GM23338 (cell line): Measurements from ENCODE around the gene COMMD8. TPM values are rescaled to one million over a fixed set of nuclear protein-coding genes. Genes with fewer than 3 reads are reported as not detected.
A peak's percentile ranks its signal among the peaks of the same experiment; 100 is the strongest.

Experiments used
- ATAC-seq: fragments of 200-7000 bp; cut with Tn5 transposase; 3 replicates; pipeline ENCODE4 v1.9.1; 2020
- DNase-seq: peaks from one replicate; pipeline ENCODE4 v3.0.0-alpha.2; 2015; ENCODE audit warnings: low spot score
- H2AFZ ChIP-seq: fragments of 200-600 bp; sonication (generic); 2 replicates; pipeline ENCODE4 v1.8.0; 2016; ENCODE audit warnings: antibody characterized with exemption, mild to moderate bottlenecking, moderate library complexity
- H3F3A ChIP-seq: fragments of 200-600 bp; sonication (generic); replicated peaks from 2 replicates; pipeline ENCODE4 v1.8.0; 2017; ENCODE audit warnings: antibody characterized with exemption, mixed run types, low read depth
- H3K27ac ChIP-seq: fragments of 200-600 bp; sonication (generic); 2 replicates; pipeline ENCODE4 v1.6.1; 2016; ENCODE audit warnings: low read depth
- H3K27me3 ChIP-seq: fragments of 200-600 bp; sonication (generic); 2 replicates; pipeline ENCODE4 v1.8.0; 2016; ENCODE audit warnings: mild to moderate bottlenecking, mixed run types, moderate library complexity; ENCODE audit not compliant: insufficient read depth
- H3K36me3 ChIP-seq: fragments of 200-600 bp; sonication (generic); 2 replicates; pipeline ENCODE4 v1.8.0; 2016; ENCODE audit warnings: mild to moderate bottlenecking; ENCODE audit not compliant: insufficient read depth
- H3K4me1 ChIP-seq: fragments of 200-600 bp; sonication (generic); 2 replicates; pipeline ENCODE4 v1.8.0; 2016; ENCODE audit warnings: mild to moderate bottlenecking, moderate library complexity; ENCODE audit not compliant: insufficient read depth
- H3K4me2 ChIP-seq: fragments of 200-600 bp; sonication (generic); 2 replicates; pipeline ENCODE4 v1.7.1; 2017; ENCODE audit warnings: mixed run types
- H3K4me3 ChIP-seq: fragments of 200-600 bp; sonication (generic); 2 replicates; pipeline ENCODE4 v1.6.1; 2016; ENCODE audit warnings: mixed run types
- H3K79me2 ChIP-seq: fragments of 200-600 bp; sonication (generic); replicated peaks from 2 replicates; pipeline ENCODE4 v1.8.0; 2017; ENCODE audit warnings: mild to moderate bottlenecking; ENCODE audit not compliant: insufficient read depth
- H3K9me2 ChIP-seq: fragments of 200-600 bp; sonication (generic); 2 replicates; pipeline ENCODE4 v1.8.0; 2017; ENCODE audit not compliant: insufficient read depth
- H4K20me1 ChIP-seq: fragments of 200-600 bp; sonication (generic); replicated peaks from 2 replicates; pipeline ENCODE4 v1.8.0; 2017; ENCODE audit warnings: mild to moderate bottlenecking; ENCODE audit not compliant: insufficient read depth
- H3K27ac Mint-ChIP-seq: 2 replicates; pipeline ENCODE4 v1.8.0; 2020; ENCODE audit warnings: inconsistent platforms, mild to moderate bottlenecking, moderate library complexity, mixed read lengths
- H3K27me3 Mint-ChIP-seq: 3 replicates; pipeline ENCODE4 v1.8.0; 2022; ENCODE audit warnings: low read depth, mild to moderate bottlenecking, moderate library complexity, mixed read lengths, inconsistent platforms; ENCODE audit not compliant: insufficient read depth, poor library complexity
- H3K36me3 Mint-ChIP-seq: 3 replicates; pipeline ENCODE4 v1.8.0; 2021; ENCODE audit warnings: low read depth, mild to moderate bottlenecking, inconsistent platforms, moderate library complexity, mixed read lengths
- H3K4me1 Mint-ChIP-seq: 3 replicates; pipeline ENCODE4 v1.8.0; 2020; ENCODE audit warnings: mild to moderate bottlenecking, inconsistent platforms, mixed read lengths
- H3K4me3 Mint-ChIP-seq: 3 replicates; pipeline ENCODE4 v1.8.0; 2021; ENCODE audit warnings: moderate library complexity, mild to moderate bottlenecking, inconsistent platforms, mixed read lengths
- H3K9me3 Mint-ChIP-seq: 3 replicates; pipeline ENCODE4 v1.8.0; 2020; ENCODE audit warnings: moderate library complexity, mild to moderate bottlenecking, inconsistent platforms, mixed read lengths
- CREB1 ChIP-seq: fragments of 250-450 bp; sonication (Bioruptor Pico); IDR thresholded peaks from 2 replicates; pipeline ENCODE4 v1.5.0; 2020; ENCODE audit warnings: low read depth, mild to moderate bottlenecking, moderate library complexity
- EZH2 ChIP-seq: fragments of 200-600 bp; sonication (generic); IDR thresholded peaks from one replicate; pipeline ENCODE4 v1.8.0; 2017; ENCODE audit warnings: antibody characterized with exemption, mild to moderate bottlenecking, low read depth; ENCODE audit not compliant: unreplicated experiment
- EZH2phosphoT487 ChIP-seq: fragments of 200-600 bp; sonication (generic); IDR thresholded peaks from one replicate; pipeline ENCODE4 v1.8.1; 2018; ENCODE audit warnings: antibody characterized with exemption; ENCODE audit not compliant: unreplicated experiment
- JUNB ChIP-seq: IDR thresholded peaks from one replicate; pipeline ENCODE4 v1.6.1; 2016; ENCODE audit warnings: antibody characterized with exemption; ENCODE audit not compliant: unreplicated experiment
- NANOG ChIP-seq: IDR thresholded peaks from 2 replicates; pipeline ENCODE4 v1.6.1; 2016; ENCODE audit warnings: antibody characterized with exemption, borderline replicate concordance
- POLR2AphosphoS5 ChIP-seq: IDR thresholded peaks from 2 replicates; pipeline ENCODE4 v1.6.1; 2016; ENCODE audit warnings: antibody characterized with exemption, low read depth
- STAT1 ChIP-seq: IDR thresholded peaks from one replicate; pipeline ENCODE4 v1.6.1; 2016; ENCODE audit warnings: antibody characterized with exemption; ENCODE audit not compliant: unreplicated experiment
- ZNF114 ChIP-seq: fragments of 250-450 bp; sonication (Bioruptor Pico); IDR thresholded peaks from 2 replicates; pipeline ENCODE4 v1.5.0; 2020; ENCODE audit warnings: mild to moderate bottlenecking, moderate library complexity
- ZNF331 ChIP-seq: fragments of 250-450 bp; sonication (Bioruptor Pico); IDR thresholded peaks from 2 replicates; pipeline ENCODE4 v1.5.0; 2020; ENCODE audit warnings: low read depth, mild to moderate bottlenecking, moderate library complexity
- polyA plus RNA-seq: library from polyadenylated mRNA; unstranded; fragments of >200 nt; fragmentation: Nextera tagmentation; extraction: Ambion mirVana; gene quantifications from 2 replicates; pipeline ENCODE4 v1.2.1, GENCODE V29; 2016
- total RNA-seq: library from RNA; depleted of rRNA; stranded (reverse); fragments of >200 nt; shearing (Covaris generic); gene quantifications from 2 replicates; pipeline ENCODE4 v1.2.3, GENCODE V29; 2014
- TF ChIP-seq, protein P1 (sequence below), 2 experiments: fragments of 200-600 bp in 1 of 2; sonication (generic) in 1 of 2; conservative IDR thresholded peaks; 2 replicates each; pipeline versions ENCODE4 v1.5.1 to v1.6.1; 2016 to 2017; ENCODE audit warnings: antibody characterized with exemption in 2 of 2, low read depth in 2 of 2, mild to moderate bottlenecking in 2 of 2, moderate library complexity in 1 of 2
- TF ChIP-seq, protein P2 (sequence below): IDR thresholded peaks from 2 replicates; pipeline ENCODE4 v1.6.1; 2016; ENCODE audit warnings: antibody characterized with exemption
- TF ChIP-seq, protein P3 (sequence below): IDR thresholded peaks from one replicate; pipeline ENCODE4 v1.6.1; 2018; ENCODE audit warnings: antibody characterized with exemption; ENCODE audit not compliant: unreplicated experiment
- TF ChIP-seq, protein P4 (sequence below): fragments of 250-450 bp; sonication (Bioruptor Pico); IDR thresholded peaks from 2 replicates; pipeline ENCODE4 v1.5.0; 2020; ENCODE audit warnings: mild to moderate bottlenecking, moderate library complexity

The COMMD8 gene
- total and polyA plus RNA-seq, 2 experiments from 2014 or later: 8.4 to 20.6 TPM

DNA sequence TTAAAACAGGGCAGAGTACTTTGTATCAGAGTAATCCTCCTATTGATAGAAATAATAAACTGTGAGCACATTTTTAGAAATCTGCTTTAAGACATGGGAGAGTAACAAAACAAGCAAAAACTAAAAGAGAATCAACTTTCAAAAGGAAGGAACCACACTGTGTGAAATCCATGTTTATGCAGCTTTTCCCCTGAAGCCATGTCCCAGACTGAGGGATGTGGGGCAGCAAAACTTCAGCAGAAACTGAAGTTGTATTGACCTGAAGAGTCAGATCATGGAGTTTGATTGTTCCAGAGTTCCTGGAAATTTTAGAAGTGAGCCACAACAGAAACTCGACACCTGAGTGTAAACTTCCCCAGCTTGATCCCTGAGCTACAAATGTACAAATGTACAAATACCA is 53.2 kb downstream of the COMMD8 start:
- Histone ChIP-seq H3K36me3 (no peaks in the 10 kb centered on the region), H4K20me1 (no peaks in the 10 kb centered on the region), H3K9me2 (no peaks in the 10 kb centered on the region), H3K27ac (no peak overlapping the region), H3K4me3 (no peak overlapping the region), H3F3A (no peaks in the 10 kb centered on the region), H3K79me2 (no peaks in the 10 kb centered on the region), H3K4me2 (no peak overlapping the region), H3K27me3 (no peaks in the 10 kb centered on the region), H2AFZ (peak overlapping the region; percentile 35; the same call in 1 of the 2 replicates), H3K4me1 (peaks cover 16% of the 10 kb centered on the region; the same call in 1 of the 2 replicates)
- Mint-ChIP-seq H3K4me1 (peaks cover 23% of the 10 kb centered on the region), H3K27ac (no peak overlapping the region), H3K4me3 (no peak overlapping the region), H3K9me3 (no peaks in the 10 kb centered on the region), H3K36me3 (no peaks in the 10 kb centered on the region), H3K27me3 (peaks cover 2% of the 10 kb centered on the region)
- TF ChIP-seq, protein P1, sequence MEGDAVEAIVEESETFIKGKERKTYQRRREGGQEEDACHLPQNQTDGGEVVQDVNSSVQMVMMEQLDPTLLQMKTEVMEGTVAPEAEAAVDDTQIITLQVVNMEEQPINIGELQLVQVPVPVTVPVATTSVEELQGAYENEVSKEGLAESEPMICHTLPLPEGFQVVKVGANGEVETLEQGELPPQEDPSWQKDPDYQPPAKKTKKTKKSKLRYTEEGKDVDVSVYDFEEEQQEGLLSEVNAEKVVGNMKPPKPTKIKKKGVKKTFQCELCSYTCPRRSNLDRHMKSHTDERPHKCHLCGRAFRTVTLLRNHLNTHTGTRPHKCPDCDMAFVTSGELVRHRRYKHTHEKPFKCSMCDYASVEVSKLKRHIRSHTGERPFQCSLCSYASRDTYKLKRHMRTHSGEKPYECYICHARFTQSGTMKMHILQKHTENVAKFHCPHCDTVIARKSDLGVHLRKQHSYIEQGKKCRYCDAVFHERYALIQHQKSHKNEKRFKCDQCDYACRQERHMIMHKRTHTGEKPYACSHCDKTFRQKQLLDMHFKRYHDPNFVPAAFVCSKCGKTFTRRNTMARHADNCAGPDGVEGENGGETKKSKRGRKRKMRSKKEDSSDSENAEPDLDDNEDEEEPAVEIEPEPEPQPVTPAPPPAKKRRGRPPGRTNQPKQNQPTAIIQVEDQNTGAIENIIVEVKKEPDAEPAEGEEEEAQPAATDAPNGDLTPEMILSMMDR (conservative IDR thresholded peaks at IDR 0.05; ENCODE audit: low read depth in 2 of 2): no peak
- TF ChIP-seq, protein P2, sequence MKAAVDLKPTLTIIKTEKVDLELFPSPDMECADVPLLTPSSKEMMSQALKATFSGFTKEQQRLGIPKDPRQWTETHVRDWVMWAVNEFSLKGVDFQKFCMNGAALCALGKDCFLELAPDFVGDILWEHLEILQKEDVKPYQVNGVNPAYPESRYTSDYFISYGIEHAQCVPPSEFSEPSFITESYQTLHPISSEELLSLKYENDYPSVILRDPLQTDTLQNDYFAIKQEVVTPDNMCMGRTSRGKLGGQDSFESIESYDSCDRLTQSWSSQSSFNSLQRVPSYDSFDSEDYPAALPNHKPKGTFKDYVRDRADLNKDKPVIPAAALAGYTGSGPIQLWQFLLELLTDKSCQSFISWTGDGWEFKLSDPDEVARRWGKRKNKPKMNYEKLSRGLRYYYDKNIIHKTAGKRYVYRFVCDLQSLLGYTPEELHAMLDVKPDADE: no peak
- TF ChIP-seq ZNF331 (CRISPR knock-in tag) (no peak), CREB1 (no peak), STAT1 (no peak), JUNB (no peak), EZH2phosphoT487 (no peak), NANOG (no peak), EZH2 (no peak), POLR2AphosphoS5 (no peak), ZNF114 (CRISPR knock-in tag) (no peak)
- TF ChIP-seq, protein P3, sequence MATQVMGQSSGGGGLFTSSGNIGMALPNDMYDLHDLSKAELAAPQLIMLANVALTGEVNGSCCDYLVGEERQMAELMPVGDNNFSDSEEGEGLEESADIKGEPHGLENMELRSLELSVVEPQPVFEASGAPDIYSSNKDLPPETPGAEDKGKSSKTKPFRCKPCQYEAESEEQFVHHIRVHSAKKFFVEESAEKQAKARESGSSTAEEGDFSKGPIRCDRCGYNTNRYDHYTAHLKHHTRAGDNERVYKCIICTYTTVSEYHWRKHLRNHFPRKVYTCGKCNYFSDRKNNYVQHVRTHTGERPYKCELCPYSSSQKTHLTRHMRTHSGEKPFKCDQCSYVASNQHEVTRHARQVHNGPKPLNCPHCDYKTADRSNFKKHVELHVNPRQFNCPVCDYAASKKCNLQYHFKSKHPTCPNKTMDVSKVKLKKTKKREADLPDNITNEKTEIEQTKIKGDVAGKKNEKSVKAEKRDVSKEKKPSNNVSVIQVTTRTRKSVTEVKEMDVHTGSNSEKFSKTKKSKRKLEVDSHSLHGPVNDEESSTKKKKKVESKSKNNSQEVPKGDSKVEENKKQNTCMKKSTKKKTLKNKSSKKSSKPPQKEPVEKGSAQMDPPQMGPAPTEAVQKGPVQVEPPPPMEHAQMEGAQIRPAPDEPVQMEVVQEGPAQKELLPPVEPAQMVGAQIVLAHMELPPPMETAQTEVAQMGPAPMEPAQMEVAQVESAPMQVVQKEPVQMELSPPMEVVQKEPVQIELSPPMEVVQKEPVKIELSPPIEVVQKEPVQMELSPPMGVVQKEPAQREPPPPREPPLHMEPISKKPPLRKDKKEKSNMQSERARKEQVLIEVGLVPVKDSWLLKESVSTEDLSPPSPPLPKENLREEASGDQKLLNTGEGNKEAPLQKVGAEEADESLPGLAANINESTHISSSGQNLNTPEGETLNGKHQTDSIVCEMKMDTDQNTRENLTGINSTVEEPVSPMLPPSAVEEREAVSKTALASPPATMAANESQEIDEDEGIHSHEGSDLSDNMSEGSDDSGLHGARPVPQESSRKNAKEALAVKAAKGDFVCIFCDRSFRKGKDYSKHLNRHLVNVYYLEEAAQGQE: no peak
- TF ChIP-seq, protein P4, sequence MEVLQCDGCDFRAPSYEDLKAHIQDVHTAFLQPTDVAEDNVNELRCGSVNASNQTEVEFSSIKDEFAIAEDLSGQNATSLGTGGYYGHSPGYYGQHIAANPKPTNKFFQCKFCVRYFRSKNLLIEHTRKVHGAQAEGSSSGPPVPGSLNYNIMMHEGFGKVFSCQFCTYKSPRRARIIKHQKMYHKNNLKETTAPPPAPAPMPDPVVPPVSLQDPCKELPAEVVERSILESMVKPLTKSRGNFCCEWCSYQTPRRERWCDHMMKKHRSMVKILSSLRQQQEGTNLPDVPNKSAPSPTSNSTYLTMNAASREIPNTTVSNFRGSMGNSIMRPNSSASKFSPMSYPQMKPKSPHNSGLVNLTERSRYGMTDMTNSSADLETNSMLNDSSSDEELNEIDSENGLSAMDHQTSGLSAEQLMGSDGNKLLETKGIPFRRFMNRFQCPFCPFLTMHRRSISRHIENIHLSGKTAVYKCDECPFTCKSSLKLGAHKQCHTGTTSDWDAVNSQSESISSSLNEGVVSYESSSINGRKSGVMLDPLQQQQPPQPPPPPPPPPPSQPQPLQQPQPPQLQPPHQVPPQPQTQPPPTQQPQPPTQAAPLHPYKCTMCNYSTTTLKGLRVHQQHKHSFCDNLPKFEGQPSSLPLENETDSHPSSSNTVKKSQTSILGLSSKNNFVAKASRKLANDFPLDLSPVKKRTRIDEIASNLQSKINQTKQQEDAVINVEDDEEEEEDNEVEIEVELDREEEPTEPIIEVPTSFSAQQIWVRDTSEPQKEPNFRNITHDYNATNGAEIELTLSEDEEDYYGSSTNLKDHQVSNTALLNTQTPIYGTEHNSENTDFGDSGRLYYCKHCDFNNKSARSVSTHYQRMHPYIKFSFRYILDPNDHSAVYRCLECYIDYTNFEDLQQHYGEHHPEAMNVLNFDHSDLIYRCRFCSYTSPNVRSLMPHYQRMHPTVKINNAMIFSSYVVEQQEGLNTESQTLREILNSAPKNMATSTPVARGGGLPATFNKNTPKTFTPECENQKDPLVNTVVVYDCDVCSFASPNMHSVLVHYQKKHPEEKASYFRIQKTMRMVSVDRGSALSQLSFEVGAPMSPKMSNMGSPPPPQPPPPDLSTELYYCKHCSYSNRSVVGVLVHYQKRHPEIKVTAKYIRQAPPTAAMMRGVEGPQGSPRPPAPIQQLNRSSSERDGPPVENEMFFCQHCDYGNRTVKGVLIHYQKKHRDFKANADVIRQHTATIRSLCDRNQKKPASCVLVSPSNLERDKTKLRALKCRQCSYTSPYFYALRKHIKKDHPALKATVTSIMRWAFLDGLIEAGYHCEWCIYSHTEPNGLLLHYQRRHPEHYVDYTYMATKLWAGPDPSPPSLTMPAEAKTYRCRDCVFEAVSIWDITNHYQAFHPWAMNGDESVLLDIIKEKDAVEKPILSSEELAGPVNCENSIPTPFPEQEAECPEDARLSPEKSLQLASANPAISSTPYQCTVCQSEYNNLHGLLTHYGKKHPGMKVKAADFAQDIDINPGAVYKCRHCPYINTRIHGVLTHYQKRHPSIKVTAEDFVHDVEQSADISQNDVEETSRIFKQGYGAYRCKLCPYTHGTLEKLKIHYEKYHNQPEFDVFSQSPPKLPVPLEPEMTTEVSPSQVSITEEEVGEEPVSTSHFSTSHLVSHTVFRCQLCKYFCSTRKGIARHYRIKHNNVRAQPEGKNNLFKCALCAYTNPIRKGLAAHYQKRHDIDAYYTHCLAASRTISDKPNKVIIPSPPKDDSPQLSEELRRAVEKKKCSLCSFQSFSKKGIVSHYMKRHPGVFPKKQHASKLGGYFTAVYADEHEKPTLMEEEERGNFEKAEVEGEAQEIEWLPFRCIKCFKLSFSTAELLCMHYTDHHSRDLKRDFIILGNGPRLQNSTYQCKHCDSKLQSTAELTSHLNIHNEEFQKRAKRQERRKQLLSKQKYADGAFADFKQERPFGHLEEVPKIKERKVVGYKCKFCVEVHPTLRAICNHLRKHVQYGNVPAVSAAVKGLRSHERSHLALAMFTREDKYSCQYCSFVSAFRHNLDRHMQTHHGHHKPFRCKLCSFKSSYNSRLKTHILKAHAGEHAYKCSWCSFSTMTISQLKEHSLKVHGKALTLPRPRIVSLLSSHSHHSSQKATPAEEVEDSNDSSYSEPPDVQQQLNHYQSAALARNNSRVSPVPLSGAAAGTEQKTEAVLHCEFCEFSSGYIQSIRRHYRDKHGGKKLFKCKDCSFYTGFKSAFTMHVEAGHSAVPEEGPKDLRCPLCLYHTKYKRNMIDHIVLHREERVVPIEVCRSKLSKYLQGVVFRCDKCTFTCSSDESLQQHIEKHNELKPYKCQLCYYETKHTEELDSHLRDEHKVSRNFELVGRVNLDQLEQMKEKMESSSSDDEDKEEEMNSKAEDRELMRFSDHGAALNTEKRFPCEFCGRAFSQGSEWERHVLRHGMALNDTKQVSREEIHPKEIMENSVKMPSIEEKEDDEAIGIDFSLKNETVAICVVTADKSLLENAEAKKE (CRISPR knock-in tag): no peak
- DNase-seq (no peak), ATAC-seq (no peak)
